Hematopoietic multipotent progenitor cell (in vitro differentiated cells): ENCODE results near the gene ULBP1. TPM values are rescaled to one million over a fixed set of nuclear protein-coding genes. Genes with fewer than 3 reads are reported as not detected.
"Not testable (repeated sequence)": the region's sequence is repeated elsewhere in the genome, so short reads cannot be mapped to it uniquely, and the experiment has no call there.

Experiments used
- DNase-seq, 3 donors: peaks; one replicate each; pipeline ENCODE4 v3.0.0-alpha.2; 2011 to 2015; ENCODE audit warnings: low read depth in 2 of 3, low spot score in 2 of 3
- total RNA-seq: library from RNA; depleted of rRNA; stranded (reverse); fragments of >200 nt; gene quantifications from one replicate; pipeline ENCODE4 v1.2.3, GENCODE V29; 2012

Gene ULBP1
- total RNA-seq, 1 donor, result under 0.01 TPM

- DNase-seq, result no peak
Measured at GRCh38 chr6:150002710-150003109, 39.0 kb downstream of the ULBP1 start.

GRCh38 chr6:150003599-150003998 is 39.9 kb downstream of the ULBP1 start:
- DNase-seq, result not testable (repeated sequence)

GRCh38 chr6:150004101-150004782 is 40.5 kb downstream of the ULBP1 start:
- peak in 1 of 3 donors; percentile 35 for DNase-seq

GRCh38 chr6:150004783-150005717 is 41.3 kb downstream of the ULBP1 start:
- peak; percentile 69 to 91 (median 90) for DNase-seq

- no peak for DNase-seq
Measured at GRCh38 chr6:150005761-150006651, 42.3 kb downstream of the ULBP1 start.

- peak in 1 of 3 donors; percentile 55 for DNase-seq
Measured at GRCh38 chr6:150006961-150007464, 43.3 kb downstream of the ULBP1 start.

- DNase-seq, result no peak
Measured at GRCh38 chr6:150008588-150008987, 44.8 kb downstream of the ULBP1 start.

- not testable (repeated sequence) for DNase-seq
Measured at GRCh38 chr6:150012846-150013784, 49.4 kb downstream of the ULBP1 start.

GRCh38 chr6:150013785-150014622 is 50.3 kb downstream of the ULBP1 start:
- not testable (repeated sequence) for DNase-seq

GRCh38 chr6:150014623-150015280 is 51.0 kb downstream of the ULBP1 start:
- not testable (repeated sequence) for DNase-seq

- not testable (repeated sequence) for DNase-seq
Measured at GRCh38 chr6:150015281-150016001, 51.7 kb downstream of the ULBP1 start.

- DNase-seq, result peak; percentile 46 to 86 (median 63)
Measured at GRCh38 chr6:150016324-150017185, 52.8 kb downstream of the ULBP1 start.

GRCh38 chr6:150017186-150017521 is 53.4 kb downstream of the ULBP1 start:
- DNase-seq, result not testable (repeated sequence)

GRCh38 chr6:150018846-150019580 is 55.3 kb downstream of the ULBP1 start:
- DNase-seq, result no peak

- not testable (repeated sequence) for DNase-seq
Measured at GRCh38 chr6:150021870-150022269, 58.1 kb downstream of the ULBP1 start.
